ENCODE measurements around the gene MBD5. TPM values are rescaled to one million over a fixed set of nuclear protein-coding genes. Genes with fewer than 3 reads are reported as not detected.

Gene MBD5
- total and polyA plus RNA-seq, 2 of the 4 experiments (the other 2 are of a cell fraction) = 9.8 to 14.2 TPM

DNA sequence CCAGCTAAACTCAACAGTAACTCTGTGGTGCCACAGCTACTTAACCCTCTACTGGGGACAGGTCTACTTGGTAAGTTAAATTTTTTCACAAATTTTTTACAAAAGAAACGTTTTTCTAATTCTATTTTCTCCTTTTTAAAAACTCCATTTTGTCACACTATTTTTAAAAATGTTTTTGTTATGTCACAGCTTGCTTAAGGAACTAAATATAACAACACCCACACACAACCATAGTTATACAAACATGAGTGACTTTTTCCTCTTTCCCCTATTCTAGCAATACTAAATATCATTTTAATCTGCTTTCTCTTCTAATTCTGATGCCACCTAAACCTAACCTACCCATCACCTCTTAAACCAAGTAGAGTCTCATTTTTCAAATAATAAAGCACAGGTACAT lies 463.2 kb downstream of the MBD5 start:
- ChIA-PET CTCF (interaction anchor here (1.0 kb wide), 1 partner anchor 25 kb away, joined by 3 read pairs; no protein-coding TSS in a partner anchor), POLR2A (ENCODE audit: unreplicated experiment) (interaction anchor here (0.6 kb wide), 1 partner anchor 460 kb away, joined by 3 read pairs; no protein-coding TSS in a partner anchor)
- DNase-seq = no peak
- Histone ChIP-seq H3K9ac (ENCODE audit: low read depth, low read length) (no peak overlapping the region), H2BK20ac (ENCODE audit: low read depth, low read length) (no peak overlapping the region), H2BK15ac (ENCODE audit: low read depth, low read length) (no peak overlapping the region), H3K27me3 (ENCODE audit: control insufficient read depth, insufficient read depth, low read length) (no peaks in the 10 kb centered on the region), H3K36me3 (ENCODE audit: control insufficient read depth, insufficient read depth, low read length) (no peaks in the 10 kb centered on the region), H2BK120ac (ENCODE audit: low read depth, low read length) (no peak overlapping the region), H3K56ac (ENCODE audit: extremely low read depth, insufficient read depth, low read length) (no peak overlapping the region), H3K4me3 (ENCODE audit: insufficient read depth, low read depth, low read length) (no peak overlapping the region), H4K20me1 (ENCODE audit: insufficient read depth, low read length) (no peaks in the 10 kb centered on the region), H3K9me1 (ENCODE audit: insufficient read depth, low read length) (no peaks in the 10 kb centered on the region; the same call in 1 of the 2 replicates), H4K91ac (ENCODE audit: insufficient read depth, low read depth, low read length) (no peak overlapping the region), H2AFZ (replicated peaks; ENCODE audit: low read length, poor library complexity) (no peak overlapping the region), H3K18ac (ENCODE audit: low read depth, low read length) (no peak overlapping the region), H3K79me1 (ENCODE audit: low read depth in 1 of 2, low read length in 2 of 2) (no peaks in the 10 kb centered on the region), H3K4me2 (ENCODE audit: low read depth, low read length) (no peak overlapping the region), H3K9me3 (ENCODE audit: control insufficient read depth, insufficient read depth, low read length) (no peaks in the 10 kb centered on the region), H3K23ac (ENCODE audit: low read depth, low read length) (no peak overlapping the region), H4K5ac (ENCODE audit: low read depth, low read length) (no peak overlapping the region), H3K4ac (ENCODE audit: low read depth, low read length) (no peak overlapping the region), H2BK5ac (ENCODE audit: low read depth, low read length, poor library complexity, severe bottlenecking) (no peak overlapping the region), H2AK9ac (replicated peaks; ENCODE audit: low read depth, low read length, poor library complexity) (no peak overlapping the region), H2AK5ac (ENCODE audit: low read depth, low read length) (no peak overlapping the region), H3K4me1 (ENCODE audit: control insufficient read depth, insufficient read depth, low read length) (no peaks in the 10 kb centered on the region), H3K27ac (ENCODE audit: insufficient read depth, low read length) (no peak overlapping the region), H4K8ac (ENCODE audit: low read depth in 2 of 2, low read length in 2 of 2) (no peak overlapping the region), H3K14ac (replicated peaks; ENCODE audit: low read depth, low read length) (no peak overlapping the region)
- in situ Hi-C loops (cut with MboI; ENCODE audit: low sequenced_read_pairs) = no loop called here
- intact Hi-C loops (cut with micrococcal nuclease) = no loop called here
- no peak for ATAC-seq (ENCODE audit: low read depth)
- no peak for TF ChIP-seq FOS (IDR thresholded peaks at IDR 0.05; ENCODE audit: low read depth, low read length)
- TF ChIP-seq NFE2L2 (IDR thresholded peaks at IDR 0.05; ENCODE audit: low read depth, low read length) = no peak
- no peak for TF ChIP-seq CEBPB (IDR thresholded peaks at IDR 0.05; ENCODE audit: low read depth, low read length)
- TF ChIP-seq SMC3 (IDR thresholded peaks at IDR 0.05; ENCODE audit: low read depth, low read length) = no peak
- no peak for TF ChIP-seq MXI1 (IDR thresholded peaks at IDR 0.05; ENCODE audit: borderline replicate concordance, low read depth, low read length)
- no peak for TF ChIP-seq RFX5 (IDR thresholded peaks at IDR 0.05; ENCODE audit: low read depth, low read length)
- TF ChIP-seq MAZ (IDR thresholded peaks at IDR 0.05; ENCODE audit: borderline replicate concordance, low read depth, low read length) = no peak
- 100% methylated on average over 1 of the region's 1 CpG; no CpG with 5 or more reads in 1 of the 2 experiments for WGBS, 2 experiments (ENCODE audit: extremely low coverage in 2 of 2, insufficient read length in 1 of 2)
- dilution Hi-C loops (cut with HindIII; ENCODE audit: low sequenced_read_pairs, unreplicated experiment) = no loop called here
- BruUV-seq (replicated peaks) = no TSS peak

Data from IMR-90 (cell line).